Fibroblast of pulmonary artery (primary cell): Measurements from ENCODE around the gene DDA1.

ENCODE experiments used
- DNase-seq: peaks from one replicate; pipeline ENCODE4 v3.0.0-alpha.2; 2010; ENCODE audit warnings: low read depth
- H3K4me3 ChIP-seq: replicated peaks from 2 replicates; pipeline ENCODE4 v1.5.1; 2011; ENCODE audit warnings: low read depth, mild to moderate bottlenecking, control low read depth, low read length, moderate library complexity
- TF ChIP-seq, protein P1 (sequence below): IDR thresholded peaks from 2 replicates; pipeline ENCODE4 v1.5.1; 2011; ENCODE audit warnings: mild to moderate bottlenecking, control low read depth, low read length, inconsistent platforms; ENCODE audit errors: missing control alignments

Gene DDA1

DNA sequence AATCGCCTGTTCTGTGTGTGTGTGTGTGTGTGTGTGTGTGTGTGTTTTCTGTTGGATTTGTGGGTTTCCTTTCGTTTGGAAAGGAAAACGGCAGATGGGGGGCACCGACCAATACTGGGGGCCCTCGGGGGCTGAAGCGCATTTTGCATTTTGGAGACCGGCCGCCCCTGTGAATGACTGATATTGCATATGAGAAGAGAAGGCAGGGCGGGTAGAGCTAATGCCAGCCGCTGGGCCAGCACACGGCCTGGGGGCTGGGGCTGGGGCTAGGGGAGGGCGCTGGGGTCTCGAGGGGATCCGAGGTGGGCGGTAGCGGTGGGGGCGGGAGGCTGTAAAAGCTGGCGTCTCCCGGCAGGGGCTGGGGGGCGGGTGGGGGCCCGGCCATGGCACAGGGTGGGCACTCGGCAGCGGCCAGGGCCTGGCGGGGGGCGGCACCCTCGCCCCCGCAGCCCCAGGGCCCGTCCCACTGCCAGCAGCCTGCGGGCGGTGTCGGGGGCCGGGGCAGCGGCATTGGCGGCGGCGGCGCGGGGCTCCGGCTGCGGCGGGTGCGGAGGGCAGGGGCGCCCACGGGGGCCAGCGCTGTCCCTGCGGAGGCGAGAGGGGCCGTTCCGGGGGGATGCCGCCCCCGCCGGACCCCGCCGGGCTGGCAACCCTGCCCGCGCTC lies 14.1 kb downstream of the DDA1 start:
- no peak for DNase-seq
- H3K4me3 ChIP-seq: no peak overlapping the region
- TF ChIP-seq, protein P1, sequence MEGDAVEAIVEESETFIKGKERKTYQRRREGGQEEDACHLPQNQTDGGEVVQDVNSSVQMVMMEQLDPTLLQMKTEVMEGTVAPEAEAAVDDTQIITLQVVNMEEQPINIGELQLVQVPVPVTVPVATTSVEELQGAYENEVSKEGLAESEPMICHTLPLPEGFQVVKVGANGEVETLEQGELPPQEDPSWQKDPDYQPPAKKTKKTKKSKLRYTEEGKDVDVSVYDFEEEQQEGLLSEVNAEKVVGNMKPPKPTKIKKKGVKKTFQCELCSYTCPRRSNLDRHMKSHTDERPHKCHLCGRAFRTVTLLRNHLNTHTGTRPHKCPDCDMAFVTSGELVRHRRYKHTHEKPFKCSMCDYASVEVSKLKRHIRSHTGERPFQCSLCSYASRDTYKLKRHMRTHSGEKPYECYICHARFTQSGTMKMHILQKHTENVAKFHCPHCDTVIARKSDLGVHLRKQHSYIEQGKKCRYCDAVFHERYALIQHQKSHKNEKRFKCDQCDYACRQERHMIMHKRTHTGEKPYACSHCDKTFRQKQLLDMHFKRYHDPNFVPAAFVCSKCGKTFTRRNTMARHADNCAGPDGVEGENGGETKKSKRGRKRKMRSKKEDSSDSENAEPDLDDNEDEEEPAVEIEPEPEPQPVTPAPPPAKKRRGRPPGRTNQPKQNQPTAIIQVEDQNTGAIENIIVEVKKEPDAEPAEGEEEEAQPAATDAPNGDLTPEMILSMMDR: no peak

DNA sequence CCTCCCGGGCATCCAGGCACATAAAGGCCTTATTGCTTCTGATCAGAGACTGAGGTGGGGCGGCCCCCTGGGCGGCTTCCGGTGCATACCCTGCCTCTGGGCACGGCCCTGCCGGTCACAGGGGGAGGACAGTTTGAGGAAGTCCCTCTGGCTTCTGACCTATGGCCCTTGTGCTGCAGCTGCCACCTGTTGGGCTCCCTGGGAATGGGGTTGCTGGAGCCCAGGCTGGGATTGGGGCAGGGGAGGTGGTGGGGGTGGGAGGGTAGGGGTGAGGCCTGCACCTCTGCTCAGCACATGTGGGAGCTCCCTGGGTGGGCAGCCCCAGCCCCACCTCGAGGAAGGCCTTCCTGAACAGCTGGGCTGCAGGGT lies 14.6 kb downstream of the DDA1 start:
- no peak overlapping the region for H3K4me3 ChIP-seq
- TF ChIP-seq, protein P1: no peak
- DNase-seq: no peak

DNA sequence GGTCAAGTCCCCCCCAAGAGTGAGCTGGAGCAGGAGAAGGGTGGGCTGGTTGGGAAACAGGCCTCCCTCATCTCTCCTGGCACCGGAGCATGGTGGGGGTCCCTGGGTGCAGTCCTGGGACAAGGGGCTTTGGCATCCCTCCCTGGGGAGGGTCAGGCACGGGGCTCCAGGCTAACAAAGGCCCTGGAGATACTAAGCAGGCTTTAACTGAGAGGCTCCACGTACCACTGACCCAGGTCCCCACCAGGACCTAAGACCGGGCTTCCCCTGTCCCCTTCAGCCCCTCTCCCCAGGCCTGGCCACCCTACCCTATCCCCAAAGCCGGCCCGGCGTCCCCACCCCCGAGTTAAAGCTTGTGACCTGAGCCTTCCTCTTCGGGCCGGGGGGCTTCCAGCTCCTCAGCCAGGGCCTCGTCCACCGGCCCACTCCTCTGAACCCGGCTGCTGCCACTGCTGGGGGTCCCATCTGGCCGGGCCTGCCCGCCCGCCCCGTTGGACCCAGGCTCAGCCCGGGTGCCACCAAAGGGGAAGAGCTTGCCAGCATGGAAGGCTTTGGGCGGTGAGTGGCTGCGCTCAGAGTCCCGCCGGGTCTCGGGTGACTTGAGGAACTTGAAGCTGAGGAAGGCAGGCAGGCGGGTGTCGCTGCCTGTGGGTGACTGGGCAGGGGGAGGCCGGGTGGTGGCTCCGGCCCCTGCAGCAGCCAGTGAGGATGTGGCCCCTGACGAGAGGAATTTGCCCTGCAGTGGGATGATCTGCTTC lies 15.2 kb downstream of the DDA1 start:
- TF ChIP-seq, protein P1: no peak
- H3K4me3 ChIP-seq: no peak overlapping the region
- no peak for DNase-seq

DNA sequence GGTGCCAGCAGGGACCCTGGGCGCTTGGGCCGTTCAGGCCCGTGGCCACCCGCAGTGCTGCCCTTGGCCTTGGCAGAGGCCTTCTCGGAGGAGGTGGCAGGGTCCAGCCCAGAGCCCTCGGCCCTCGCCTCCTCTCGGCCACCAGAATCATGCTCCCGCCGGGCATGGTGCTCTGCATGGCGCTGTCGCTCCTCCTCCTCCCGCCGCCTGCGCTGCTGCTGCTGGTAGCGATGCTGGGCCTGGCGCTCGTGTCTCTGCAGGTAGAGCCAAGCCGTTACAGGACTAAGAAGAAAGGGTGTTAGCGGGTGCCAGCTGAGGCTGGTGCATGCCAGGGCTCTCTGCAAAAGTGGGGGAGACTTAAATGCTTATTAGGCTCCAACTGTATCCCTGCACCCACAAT lies 15.8 kb downstream of the DDA1 start:
- H3K4me3 ChIP-seq: no peak overlapping the region
- no peak for DNase-seq
- TF ChIP-seq, protein P1: no peak

DNA sequence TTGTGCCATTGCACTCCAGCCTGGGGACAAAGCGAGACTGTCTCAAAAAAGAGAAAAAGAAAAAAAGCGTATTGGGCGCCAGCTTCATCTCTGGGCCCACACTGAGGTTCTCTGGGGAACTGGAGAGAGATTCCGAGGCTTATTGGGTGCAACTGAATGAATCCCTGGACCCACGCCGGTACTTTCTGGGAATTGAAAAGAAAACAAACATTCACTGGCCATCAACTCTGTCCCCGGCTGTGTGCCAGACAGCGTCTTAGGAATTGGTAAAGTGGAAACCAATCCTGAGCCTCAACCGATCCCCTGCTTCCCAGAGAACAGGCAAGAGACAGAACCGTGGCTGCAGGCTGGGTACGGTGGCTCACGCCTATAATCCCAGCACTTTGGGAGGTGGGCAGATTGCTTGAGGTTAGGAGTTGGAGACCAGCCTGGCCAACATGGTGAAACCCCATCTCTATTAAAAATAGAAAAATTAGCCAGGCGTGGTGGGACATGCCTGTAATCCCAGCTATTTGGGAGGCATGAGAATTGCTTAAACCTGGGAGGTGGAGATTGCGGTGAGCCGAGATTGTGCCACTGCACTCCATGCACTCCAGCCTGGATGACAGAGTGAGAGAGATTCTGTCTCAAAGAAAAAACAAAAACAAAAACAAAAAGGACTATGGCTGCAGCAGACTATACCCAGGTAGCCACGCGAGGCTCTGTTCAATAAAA lies 16.7 kb downstream of the DDA1 start:
- TF ChIP-seq, protein P1: no peak
- DNase-seq: no peak
- no peak overlapping the region for H3K4me3 ChIP-seq

DNA sequence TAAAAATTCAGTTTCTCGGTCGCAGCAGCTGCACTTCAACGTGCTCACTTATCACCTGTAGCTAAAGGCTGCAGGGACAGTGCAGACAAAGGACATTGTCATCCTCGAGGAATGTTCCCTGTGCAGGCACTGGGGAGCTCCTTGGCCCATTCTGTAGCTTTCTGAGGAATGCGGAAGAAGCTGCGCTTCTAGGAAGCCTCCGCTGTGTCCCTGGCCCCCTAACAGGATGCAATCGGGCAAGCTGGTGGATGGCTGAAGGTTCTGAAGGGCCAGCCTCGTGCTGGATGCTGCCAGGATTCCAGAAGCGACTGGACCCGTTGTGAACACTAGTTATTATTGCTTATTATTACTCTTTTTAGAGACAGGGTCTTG lies 17.2 kb downstream of the DDA1 start:
- no peak overlapping the region for H3K4me3 ChIP-seq
- TF ChIP-seq, protein P1: no peak
- DNase-seq: no peak
